ENCODE measurements around the gene SLC7A1. TPM values are rescaled to one million over a fixed set of nuclear protein-coding genes. Genes with fewer than 3 reads are reported as not detected.

SLC7A1 gene
- total RNA-seq, 1 experiment from 2014 or later = 31.5 TPM

DNA sequence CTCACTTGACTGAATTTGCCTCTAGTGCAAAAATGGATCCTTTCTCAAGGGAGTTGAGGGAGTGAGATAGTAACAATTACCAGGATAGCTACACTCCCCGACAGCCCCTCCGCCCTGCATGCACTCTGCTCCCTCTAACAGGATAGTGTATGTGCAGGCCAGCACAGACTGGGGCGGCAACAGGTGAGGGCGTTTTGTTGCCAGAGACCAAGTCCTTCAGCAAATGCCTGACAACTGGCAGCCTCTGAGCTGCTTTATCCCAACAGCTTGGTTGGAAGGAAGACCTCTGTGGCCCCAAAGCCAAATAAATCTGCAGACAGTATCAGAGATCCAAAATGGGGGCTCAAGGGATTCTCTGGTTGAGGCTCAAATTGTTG lies 86.6 kb downstream of the SLC7A1 start:
- in situ Hi-C loops (cut with HindIII; ENCODE audit: low pct_unique_long_range_greater_than_20kb, low sequenced_read_pairs) = no loop called here
- DNase-seq (ENCODE audit: low read depth, low spot score) = no peak

DNA sequence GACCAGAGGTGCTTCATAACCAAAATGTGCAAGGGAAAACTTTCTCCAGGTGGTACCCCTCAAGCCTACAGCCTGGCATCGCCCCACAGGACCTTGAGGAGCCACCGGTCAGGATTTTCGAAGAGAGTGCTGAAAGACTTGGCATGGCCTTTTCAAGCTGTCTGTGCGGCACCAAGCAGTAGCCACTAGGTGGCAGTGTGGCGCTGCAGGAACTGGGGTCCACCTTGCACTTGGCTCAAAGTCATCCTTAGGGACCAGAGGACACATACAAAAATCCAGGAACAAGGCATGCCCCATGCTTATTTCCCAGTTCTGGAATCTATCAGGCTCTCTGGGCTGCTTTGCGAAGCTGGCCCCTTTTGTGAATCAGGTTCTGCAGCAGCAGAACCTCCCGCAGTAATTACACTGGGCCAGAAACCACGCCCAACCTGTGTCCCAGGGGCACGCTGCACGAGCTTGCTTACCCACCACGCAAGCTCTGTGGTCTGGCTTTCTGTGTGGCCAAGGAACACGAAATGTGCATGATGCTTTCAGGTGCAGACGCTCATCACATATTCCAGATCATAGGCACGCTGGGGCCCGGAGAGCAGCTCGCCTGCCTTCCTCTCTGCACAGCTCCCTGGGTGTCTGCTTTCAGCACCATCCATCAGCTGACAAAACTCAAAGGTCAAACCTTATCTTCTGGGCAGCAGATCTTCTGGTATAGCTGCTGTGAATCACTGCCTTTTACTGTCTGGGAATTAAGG lies 87.2 kb downstream of the SLC7A1 start:
- DNase-seq (ENCODE audit: low read depth, low spot score) = peak; percentile 88
- in situ Hi-C loops (cut with HindIII; ENCODE audit: low pct_unique_long_range_greater_than_20kb, low sequenced_read_pairs) = no loop called here

- in situ Hi-C loops (cut with HindIII; ENCODE audit: low pct_unique_long_range_greater_than_20kb, low sequenced_read_pairs) = no loop called here
- DNase-seq (ENCODE audit: low read depth, low spot score) = no peak
Observed at GRCh38 chr13:29507356-29507755, 88.1 kb downstream of the SLC7A1 start.

GRCh38 chr13:29505950-29506349 lies 89.5 kb downstream of the SLC7A1 start:
- no peak for DNase-seq (ENCODE audit: low read depth, low spot score)
- in situ Hi-C loops (cut with HindIII; ENCODE audit: low pct_unique_long_range_greater_than_20kb, low sequenced_read_pairs) = no loop called here

DNA sequence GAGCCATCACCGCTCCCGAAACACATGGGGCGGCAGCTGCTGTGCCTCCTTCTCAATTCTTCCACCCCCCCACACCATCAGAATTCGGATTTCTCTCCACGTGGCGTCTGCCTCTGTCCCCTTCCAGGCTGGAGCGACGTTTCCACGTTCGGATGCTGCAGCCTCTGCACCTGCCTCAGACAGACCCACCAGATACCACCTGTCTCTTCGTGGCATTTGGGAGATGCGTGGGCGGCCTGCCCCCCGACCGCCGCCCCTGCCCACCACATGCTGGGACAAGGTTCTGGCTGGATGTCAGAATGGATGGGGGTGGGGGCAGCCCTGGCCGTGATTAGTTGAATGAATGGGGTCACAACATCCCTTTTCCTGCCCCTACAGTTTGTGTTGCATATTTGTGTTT lies 90.0 kb downstream of the SLC7A1 start:
- DNase-seq (ENCODE audit: low read depth, low spot score) = no peak
- in situ Hi-C loops (cut with HindIII; ENCODE audit: low pct_unique_long_range_greater_than_20kb, low sequenced_read_pairs) = no loop called here

GRCh38 chr13:29504691-29505090 lies 90.8 kb downstream of the SLC7A1 start:
- DNase-seq (ENCODE audit: low read depth, low spot score) = no peak
- in situ Hi-C loops (cut with HindIII; ENCODE audit: low pct_unique_long_range_greater_than_20kb, low sequenced_read_pairs) = no loop called here

- DNase-seq (ENCODE audit: low read depth, low spot score) = no peak
- in situ Hi-C loops (cut with HindIII; ENCODE audit: low pct_unique_long_range_greater_than_20kb, low sequenced_read_pairs) = no loop called here
Observed at GRCh38 chr13:29503041-29503837, 92.2 kb downstream of the SLC7A1 start.

- in situ Hi-C loops (cut with HindIII; ENCODE audit: low pct_unique_long_range_greater_than_20kb, low sequenced_read_pairs) = no loop called here
- no peak for DNase-seq (ENCODE audit: low read depth, low spot score)
Observed at GRCh38 chr13:29502391-29503008, 93.0 kb downstream of the SLC7A1 start.

DNA sequence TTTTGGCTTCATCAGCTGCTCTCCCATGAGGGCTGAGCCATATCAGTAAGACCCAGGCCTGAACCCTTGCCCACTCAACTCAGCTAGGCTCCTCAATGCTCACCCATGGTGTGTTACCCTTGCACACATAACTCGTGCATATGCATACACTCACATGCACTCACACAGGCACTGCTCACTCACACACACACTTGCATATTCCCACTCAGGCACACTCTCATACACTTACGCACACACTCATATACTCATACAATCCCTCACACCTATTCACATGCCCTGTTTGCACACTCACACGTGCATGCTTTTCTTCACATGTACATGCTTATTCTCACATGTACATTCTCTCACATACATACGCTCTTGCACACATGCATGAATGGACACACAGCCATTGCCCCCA lies 93.8 kb downstream of the SLC7A1 start:
- in situ Hi-C loops (cut with HindIII; ENCODE audit: low pct_unique_long_range_greater_than_20kb, low sequenced_read_pairs) = no loop called here
- DNase-seq (ENCODE audit: low read depth, low spot score) = no peak

GRCh38 chr13:29500386-29500785 lies 95.1 kb downstream of the SLC7A1 start:
- no peak for DNase-seq (ENCODE audit: low read depth, low spot score)
- in situ Hi-C loops (cut with HindIII; ENCODE audit: low pct_unique_long_range_greater_than_20kb, low sequenced_read_pairs) = no loop called here

- no peak for DNase-seq (ENCODE audit: low read depth, low spot score)
- in situ Hi-C loops (cut with HindIII; ENCODE audit: low pct_unique_long_range_greater_than_20kb, low sequenced_read_pairs) = no loop called here
Observed at GRCh38 chr13:29499506-29500165, 95.9 kb downstream of the SLC7A1 start.

GRCh38 chr13:29498426-29499040 lies 97.0 kb downstream of the SLC7A1 start:
- in situ Hi-C loops (cut with HindIII; ENCODE audit: low pct_unique_long_range_greater_than_20kb, low sequenced_read_pairs) = no loop called here
- no peak for DNase-seq (ENCODE audit: low read depth, low spot score)

DNA sequence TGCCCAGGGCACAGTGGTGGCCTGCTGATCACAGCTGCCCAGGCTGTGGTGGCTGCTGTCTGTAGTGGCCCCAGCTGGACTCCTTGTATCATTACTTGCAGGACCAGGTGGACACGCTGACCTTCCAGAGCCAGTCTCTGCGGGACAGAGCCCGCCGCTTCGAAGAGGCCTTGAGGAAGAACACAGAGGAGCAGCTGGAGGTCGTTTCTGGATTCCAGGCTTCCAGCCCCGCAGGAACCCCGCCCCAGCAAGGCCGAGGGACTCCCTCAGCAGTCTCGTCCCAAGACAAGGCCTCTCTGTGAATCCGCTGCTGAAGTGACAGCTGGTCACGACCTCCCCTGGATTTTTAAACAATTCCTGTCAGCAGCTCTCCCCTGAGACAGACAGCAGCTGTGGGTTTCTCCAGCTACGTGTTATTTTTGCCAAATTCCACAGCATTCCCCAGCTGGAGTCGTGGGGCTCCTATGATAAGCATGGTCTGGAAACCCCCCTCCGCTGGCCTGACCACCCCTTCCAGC lies 98.3 kb downstream of the SLC7A1 start:
- in situ Hi-C loops (cut with HindIII; ENCODE audit: low pct_unique_long_range_greater_than_20kb, low sequenced_read_pairs) = no loop called here
- no peak for DNase-seq (ENCODE audit: low read depth, low spot score)

DNA sequence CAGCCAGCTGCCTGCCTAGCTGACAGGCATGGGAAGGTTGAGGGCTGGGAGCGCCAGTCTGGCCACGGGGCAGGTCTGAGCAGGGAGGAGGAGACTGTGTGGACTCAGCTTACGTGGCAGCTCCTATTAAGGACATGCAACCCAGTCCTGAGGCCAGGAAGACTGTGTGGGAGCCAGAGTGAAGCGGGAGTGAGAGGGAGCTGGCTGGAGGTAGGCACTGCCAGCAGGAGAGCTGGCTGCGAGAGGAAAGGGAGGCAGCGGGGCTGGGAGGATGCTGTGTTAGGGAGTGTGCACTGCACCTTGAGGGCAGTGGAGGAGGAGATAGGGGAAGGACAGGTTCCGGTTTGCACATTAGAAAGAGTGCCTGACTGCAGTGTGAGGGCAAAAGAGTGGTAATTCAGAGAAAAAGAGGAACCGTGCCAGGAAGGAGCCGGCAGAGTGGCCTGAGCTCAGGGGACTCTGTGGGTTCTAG lies 99.2 kb downstream of the SLC7A1 start:
- no peak for DNase-seq (ENCODE audit: low read depth, low spot score)
- in situ Hi-C loops (cut with HindIII; ENCODE audit: low pct_unique_long_range_greater_than_20kb, low sequenced_read_pairs) = no loop called here

- in situ Hi-C loops (cut with HindIII; ENCODE audit: low pct_unique_long_range_greater_than_20kb, low sequenced_read_pairs) = no loop called here
- no peak for DNase-seq (ENCODE audit: low read depth, low spot score)
Observed at GRCh38 chr13:29494520-29494919, 101.0 kb downstream of the SLC7A1 start.

DNA sequence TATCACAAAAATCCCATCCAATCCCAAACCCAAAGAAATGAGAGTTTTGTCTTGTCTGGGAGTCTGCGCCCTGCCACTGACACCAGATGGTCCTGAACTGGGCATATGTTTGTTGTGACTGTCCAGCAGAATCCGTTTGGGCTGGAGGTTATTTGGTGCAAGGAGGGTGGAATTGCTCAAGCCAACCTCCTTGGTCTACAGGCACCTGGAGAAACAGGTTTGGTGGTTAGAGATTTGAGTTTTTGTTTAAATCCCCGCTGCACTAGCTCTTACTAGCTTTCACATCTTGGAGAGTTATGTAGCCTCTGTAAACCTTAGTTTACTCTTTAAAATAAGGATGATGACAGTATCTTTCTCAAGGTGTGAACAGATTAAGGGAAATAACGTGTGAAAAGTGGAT lies 101.7 kb downstream of the SLC7A1 start:
- in situ Hi-C loops (cut with HindIII; ENCODE audit: low pct_unique_long_range_greater_than_20kb, low sequenced_read_pairs) = no loop called here
- DNase-seq (ENCODE audit: low read depth, low spot score) = no peak

- DNase-seq (ENCODE audit: low read depth, low spot score) = no peak
- in situ Hi-C loops (cut with HindIII; ENCODE audit: low pct_unique_long_range_greater_than_20kb, low sequenced_read_pairs) = no loop called here
Observed at GRCh38 chr13:29491248-29491647, 104.2 kb downstream of the SLC7A1 start.

- DNase-seq (ENCODE audit: low read depth, low spot score) = no peak
- in situ Hi-C loops (cut with HindIII; ENCODE audit: low pct_unique_long_range_greater_than_20kb, low sequenced_read_pairs) = no loop called here
Observed at GRCh38 chr13:29490561-29490885, 105.0 kb downstream of the SLC7A1 start.

Measured in SK-MEL-5 (cell line).